Measurements from ENCODE around the gene C9orf72.
"Not testable (repeated sequence)": the region's sequence is repeated elsewhere in the genome, so short reads cannot be mapped to it uniquely, and the experiment has no call there.

The C9orf72 gene, protein sequence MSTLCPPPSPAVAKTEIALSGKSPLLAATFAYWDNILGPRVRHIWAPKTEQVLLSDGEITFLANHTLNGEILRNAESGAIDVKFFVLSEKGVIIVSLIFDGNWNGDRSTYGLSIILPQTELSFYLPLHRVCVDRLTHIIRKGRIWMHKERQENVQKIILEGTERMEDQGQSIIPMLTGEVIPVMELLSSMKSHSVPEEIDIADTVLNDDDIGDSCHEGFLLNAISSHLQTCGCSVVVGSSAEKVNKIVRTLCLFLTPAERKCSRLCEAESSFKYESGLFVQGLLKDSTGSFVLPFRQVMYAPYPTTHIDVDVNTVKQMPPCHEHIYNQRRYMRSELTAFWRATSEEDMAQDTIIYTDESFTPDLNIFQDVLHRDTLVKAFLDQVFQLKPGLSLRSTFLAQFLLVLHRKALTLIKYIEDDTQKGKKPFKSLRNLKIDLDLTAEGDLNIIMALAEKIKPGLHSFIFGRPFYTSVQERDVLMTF

GRCh38 chr9:27572918-27573633 is at the start of gene C9orf72:
Gene C9orf72, minus strand, starts transcription at chr9:27573481. Its CDS starts 6,361 bp downstream, at chr9:27567120.
- DNase-seq, result peak; percentile 64

GRCh38 chr9:27622693-27623340 is 49.5 kb upstream of the C9orf72 start:
- no peak for DNase-seq

DNA sequence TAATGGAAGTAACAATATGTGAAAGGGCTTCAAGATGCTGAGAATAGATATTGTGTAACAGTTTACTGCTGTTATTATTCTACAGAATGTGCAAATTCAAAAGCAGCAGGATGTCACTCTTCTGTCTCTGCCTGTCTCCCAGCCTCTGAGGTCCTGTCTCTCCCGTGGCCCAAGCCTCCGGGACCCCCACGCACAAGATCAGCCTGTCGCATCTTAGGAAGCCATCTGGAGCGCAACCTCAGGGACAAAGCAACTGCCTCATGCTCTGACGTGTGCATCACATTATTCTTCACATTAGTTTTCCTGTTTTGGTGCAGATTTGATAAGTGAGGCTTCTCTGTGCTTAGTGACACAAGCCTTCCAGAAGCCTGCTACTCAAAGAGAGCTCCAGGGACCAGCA is 46.5 kb upstream of the C9orf72 start:
- DNase-seq, result no peak

DNA sequence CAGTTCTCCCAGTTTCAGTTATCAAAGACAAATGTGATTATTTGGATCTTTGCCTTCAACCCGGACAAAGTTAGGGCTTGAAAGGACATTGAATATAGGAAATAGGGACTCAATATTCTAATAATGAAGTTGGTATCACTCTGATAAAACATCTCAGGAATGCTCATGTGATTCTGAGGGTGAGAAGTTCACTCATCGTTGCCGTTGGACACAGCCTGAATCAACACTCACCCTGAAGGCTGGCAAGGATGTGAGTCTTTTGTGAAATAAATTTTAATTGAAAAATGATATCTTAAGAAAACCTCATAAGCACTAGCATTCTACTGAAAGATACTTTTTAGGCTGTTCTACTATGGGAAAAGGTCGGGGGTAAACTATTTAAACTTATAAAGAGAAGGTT is 44.8 kb upstream of the C9orf72 start:
- no peak for DNase-seq

GRCh38 chr9:27614551-27614950 is 41.3 kb upstream of the C9orf72 start:
- no peak for DNase-seq

DNA sequence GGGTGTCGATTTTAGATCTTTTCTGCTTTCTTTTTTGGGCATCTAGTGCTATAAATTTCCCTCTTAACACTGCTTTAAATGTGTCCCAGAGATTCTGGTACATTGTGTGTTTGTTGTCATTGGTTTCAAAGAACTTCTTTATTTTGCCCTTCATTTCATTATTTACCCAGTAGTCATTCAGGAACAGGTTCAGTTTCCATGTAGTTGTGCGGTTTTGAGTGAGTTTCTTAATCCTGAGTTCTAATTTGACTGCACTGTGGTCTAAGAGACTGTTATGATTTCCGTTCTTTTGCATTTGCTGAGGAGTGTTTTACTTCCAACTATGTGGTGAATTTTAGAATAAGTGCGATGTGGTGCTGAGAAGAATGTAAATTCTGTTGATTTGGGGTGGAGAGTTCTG is 38.8 kb upstream of the C9orf72 start:
- DNase-seq, result not testable (repeated sequence)

DNA sequence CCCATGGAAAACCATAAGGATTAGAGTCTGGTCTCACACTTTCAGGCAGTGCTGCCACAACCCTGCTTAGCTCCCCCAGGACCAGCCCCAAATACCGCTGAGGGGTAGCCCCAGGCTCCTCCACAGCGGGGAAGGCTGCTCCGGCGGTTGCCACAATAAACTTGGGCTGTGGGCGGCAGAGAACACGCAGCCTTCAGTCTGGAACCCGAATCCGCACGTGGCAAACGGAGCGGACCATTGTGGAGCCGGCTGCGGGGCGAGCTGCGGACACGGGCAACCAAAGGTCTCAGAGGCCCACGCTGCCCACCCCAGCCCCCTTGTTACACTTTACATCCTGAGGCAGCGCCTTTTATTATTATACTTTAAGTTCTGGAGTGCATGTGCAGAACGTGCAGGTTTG is 37.3 kb upstream of the C9orf72 start:
- DNase-seq, result no peak

GRCh38 chr9:27602954-27603353 is 29.7 kb upstream of the C9orf72 start:
- no peak for DNase-seq

- no peak for DNase-seq
These were observed 29.0 kb upstream of the C9orf72 start for GRCh38 chr9:27602142-27602861.

DNA sequence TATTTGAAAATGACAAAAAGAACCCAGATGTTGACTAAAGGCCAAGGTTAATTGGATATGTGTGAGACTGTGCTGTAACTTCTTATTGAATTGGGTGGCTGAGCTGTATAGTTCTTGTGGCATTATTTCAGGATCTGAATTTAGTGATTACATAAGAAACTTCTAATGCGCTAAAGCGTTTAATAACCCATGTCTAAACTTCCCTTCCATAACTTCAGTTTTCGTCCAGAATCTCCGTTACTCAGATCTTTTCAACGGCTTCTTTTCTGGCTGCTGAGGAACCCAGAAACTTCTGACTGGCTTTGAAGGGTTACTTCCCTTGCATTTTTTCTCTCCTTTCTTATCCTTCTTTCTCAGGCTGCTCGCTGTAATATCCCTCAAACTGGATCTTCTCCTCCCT is 28.1 kb upstream of the C9orf72 start:
- no peak for DNase-seq

GRCh38 chr9:27600256-27600655 is 27.0 kb upstream of the C9orf72 start:
- no peak for DNase-seq

DNA sequence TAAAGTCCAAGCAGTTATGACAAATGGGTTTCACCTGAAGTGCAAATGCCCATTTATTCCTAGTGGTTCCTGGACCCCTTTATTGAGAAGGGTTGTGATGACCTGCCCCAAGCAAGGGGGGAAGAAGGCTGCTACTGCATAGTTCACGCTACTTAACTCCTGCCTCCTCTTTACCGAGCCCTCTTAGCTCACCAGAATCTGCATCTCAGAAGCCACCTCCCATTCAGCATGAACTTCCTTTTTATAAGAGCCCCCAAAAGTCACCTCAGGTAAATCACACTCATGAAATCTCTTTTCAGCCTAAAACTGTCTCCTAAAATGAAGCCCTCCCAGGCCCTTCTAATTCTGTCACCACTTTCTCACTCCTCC is 26.6 kb upstream of the C9orf72 start:
- DNase-seq, result no peak

DNA sequence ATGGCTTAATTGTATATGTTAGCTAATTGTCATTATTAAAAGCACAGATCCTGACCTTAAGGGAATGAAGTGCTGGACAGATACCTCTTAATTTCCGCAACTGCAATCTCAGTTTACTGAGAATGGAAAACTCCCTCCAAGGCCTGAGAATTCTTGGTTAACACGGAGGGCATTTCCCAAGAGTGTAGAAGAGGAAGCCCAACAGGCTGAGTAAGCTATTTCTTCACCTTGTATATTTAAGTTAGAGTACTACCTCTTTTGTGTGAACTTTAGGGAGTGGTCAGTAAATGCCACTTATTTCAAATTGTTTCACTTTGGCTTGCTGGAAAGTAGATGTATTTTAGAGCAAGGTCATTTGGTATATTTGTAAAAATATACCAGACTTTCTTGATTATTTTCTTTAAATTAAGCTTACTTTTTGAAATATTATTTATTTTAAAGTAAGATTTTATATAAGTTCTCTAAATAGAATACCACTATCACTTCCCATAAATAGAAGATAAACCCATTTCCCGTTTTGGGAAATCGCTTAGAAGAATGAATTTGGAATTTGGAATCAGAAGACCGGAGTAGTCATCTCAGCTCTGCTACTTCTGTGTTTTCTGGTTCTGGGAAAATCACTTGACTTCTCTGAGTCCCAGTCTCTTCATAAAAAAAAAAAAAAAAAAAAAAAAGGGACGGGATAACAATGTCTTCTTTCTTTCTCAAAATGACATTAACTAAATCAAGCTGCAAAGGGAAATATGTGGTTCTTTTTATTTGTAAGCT is 26.0 kb upstream of the C9orf72 start:
- DNase-seq, result no peak

DNA sequence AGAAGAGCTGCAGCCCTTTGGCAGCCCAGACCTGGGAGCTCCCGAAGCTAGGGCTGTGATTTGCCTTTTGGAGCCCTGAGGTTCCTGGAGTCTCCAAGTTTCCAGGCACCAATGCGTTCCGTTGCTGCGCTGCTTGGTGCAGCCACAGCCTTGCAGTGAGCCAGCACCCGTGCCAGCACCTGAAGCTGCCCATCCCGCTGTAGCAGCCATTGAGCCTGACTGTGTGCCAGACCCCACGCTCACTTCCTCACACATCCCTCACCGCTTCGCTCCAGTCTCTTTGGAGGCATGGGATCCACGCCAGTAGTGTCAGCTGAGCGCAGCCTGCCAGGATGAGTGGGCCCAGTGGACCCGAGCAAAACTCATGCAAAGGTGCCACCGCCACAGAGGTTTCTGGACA is 22.5 kb upstream of the C9orf72 start:
- DNase-seq, result no peak

DNA sequence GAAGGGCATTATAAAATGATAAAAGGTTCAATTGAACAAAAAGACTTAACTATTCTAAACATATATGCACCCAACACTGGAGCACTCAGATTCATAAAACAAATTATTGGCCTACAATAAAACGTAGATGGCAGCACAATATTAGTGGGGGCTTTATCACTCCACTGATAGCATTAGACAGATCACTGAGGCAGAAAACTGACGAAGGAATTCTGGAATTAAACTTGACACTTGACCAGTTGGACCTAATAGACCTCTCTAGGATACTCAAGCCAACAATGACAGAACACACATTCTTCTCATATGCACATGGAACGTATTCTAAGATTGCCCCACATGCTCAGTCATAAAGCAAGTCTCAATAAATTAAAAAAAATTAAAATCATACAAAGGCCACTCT is 18.4 kb upstream of the C9orf72 start:
- DNase-seq, result no peak

- no peak for DNase-seq
These were observed 17.8 kb upstream of the C9orf72 start for GRCh38 chr9:27591093-27591492.

GRCh38 chr9:27590651-27591050 is 17.4 kb upstream of the C9orf72 start:
- no peak for DNase-seq

DNA sequence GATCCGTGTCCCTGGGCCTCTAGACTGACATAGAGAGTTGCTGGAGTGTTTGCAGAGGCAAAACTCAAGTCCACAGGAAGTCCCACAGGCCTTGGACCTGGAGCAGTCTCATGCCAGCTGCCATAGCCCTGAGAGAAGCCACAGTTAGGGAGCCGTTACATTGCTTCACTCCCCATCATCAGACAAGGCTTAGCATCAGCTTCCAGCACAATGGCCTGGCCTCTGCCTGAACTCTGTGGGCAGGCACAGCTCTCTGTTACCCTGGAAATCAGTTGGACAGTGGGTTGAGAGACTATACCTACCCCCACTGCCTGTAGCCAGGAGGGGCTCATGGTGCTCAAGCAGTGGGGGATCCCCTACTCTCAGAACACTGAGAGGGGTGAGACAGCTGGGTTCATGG is 16.2 kb upstream of the C9orf72 start:
- no peak for DNase-seq

DNA sequence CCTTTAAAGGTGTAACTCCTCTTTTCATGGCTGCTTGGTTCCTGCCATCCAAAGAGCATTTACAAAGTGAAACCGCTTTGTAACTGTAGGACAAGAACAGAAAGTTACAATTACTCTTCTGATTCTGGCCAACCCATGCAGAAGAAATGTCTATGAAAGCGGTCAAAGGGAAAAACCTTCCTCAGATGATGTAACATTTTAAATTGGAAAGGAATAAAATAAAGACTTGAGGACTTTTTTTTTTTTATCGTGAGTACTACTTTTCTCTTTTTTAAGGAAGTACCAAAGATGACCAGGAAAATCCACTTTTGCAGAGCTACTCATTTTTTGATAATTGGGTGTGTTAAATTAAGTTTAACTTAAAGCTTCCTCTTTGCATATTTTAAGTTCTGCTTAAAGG is 13.0 kb upstream of the C9orf72 start:
- DNase-seq, result no peak

- DNase-seq, result no peak
These were observed 11.7 kb upstream of the C9orf72 start for GRCh38 chr9:27584931-27585330.

DNA sequence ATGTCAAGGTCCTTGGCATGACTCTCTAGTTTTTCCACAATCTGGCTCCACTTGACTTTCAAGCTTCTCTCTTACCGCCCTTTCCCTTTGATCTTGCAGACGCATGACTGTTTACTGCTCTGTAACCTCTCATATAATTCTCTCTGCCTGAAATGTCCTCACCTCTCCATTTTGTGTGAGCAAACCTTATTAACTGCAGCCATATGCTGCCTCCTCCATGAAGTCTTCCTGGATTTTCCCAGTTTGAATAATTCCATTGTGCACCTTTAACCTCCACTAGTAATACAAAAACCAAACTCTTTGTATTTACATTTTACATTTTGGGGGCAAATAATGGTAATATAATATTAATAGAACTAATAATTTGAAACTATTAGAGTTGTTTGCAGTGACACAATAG is 9.5 kb upstream of the C9orf72 start:
- DNase-seq, result no peak

- DNase-seq, result no peak
These were observed 8.5 kb upstream of the C9orf72 start for GRCh38 chr9:27581826-27582225.

Data from NCI-H2029 (cell line).